Superior temporal gyrus (tissue), 1 donor: Measurements from ENCODE around the gene TCF7L2.
"Not testable (repeated sequence)": the region's sequence is repeated elsewhere in the genome, so short reads cannot be mapped to it uniquely, and the experiment has no call there.

ENCODE experiments used
- DNase-seq: peaks from one replicate; pipeline ENCODE4 v3.0.0-alpha.2; 2016; ENCODE audit errors: extremely low spot score

Gene TCF7L2

GRCh38 chr10:113063043-113063967, 113.3 kb downstream of the TCF7L2 start:
- no peak for DNase-seq

GRCh38 chr10:113064039-113064438, 114.0 kb downstream of the TCF7L2 start:
- DNase-seq: no peak

- not testable (repeated sequence) for DNase-seq
These were observed 116.1 kb downstream of the TCF7L2 start for GRCh38 chr10:113066120-113066519.

GRCh38 chr10:113066561-113067312, 116.7 kb downstream of the TCF7L2 start:
- DNase-seq: no peak

GRCh38 chr10:113067501-113067900, 117.5 kb downstream of the TCF7L2 start:
- no peak for DNase-seq

GRCh38 chr10:113068178-113068890, 118.3 kb downstream of the TCF7L2 start:
- no peak for DNase-seq

- no peak for DNase-seq
These were observed 119.5 kb downstream of the TCF7L2 start for GRCh38 chr10:113069595-113069994.

GRCh38 chr10:113071446-113071845, 121.4 kb downstream of the TCF7L2 start:
- DNase-seq: no peak

- no peak for DNase-seq
These were observed 123.6 kb downstream of the TCF7L2 start for GRCh38 chr10:113073549-113074189.

- no peak for DNase-seq
These were observed 126.9 kb downstream of the TCF7L2 start for GRCh38 chr10:113076949-113077348.

- DNase-seq: no peak
These were observed 128.3 kb downstream of the TCF7L2 start for GRCh38 chr10:113078282-113078907.

- no peak for DNase-seq
These were observed 130.2 kb downstream of the TCF7L2 start for GRCh38 chr10:113080061-113080924.

GRCh38 chr10:113080925-113081229, 130.8 kb downstream of the TCF7L2 start:
- DNase-seq: no peak

- no peak for DNase-seq
These were observed 134.0 kb downstream of the TCF7L2 start for GRCh38 chr10:113084031-113084430.

GRCh38 chr10:113085776-113086175, 135.7 kb downstream of the TCF7L2 start:
- no peak for DNase-seq

- no peak for DNase-seq
These were observed 136.2 kb downstream of the TCF7L2 start for GRCh38 chr10:113086282-113086681.

- no peak for DNase-seq
These were observed 137.3 kb downstream of the TCF7L2 start for GRCh38 chr10:113087165-113088029.

GRCh38 chr10:113088194-113088593, 138.1 kb downstream of the TCF7L2 start:
- no peak for DNase-seq

GRCh38 chr10:113089551-113089950, 139.5 kb downstream of the TCF7L2 start:
- DNase-seq: no peak
